GM12892 (cell line): ENCODE measurements around the gene GNAS.

Experiments
- POLR2A ChIP-seq: IDR thresholded peaks from 2 replicates; pipeline ENCODE4 v1.6.1; 2011; ENCODE audit warnings: low read depth, low read length, control low read depth
- POLR2AphosphoS5 ChIP-seq: IDR thresholded peaks from 2 replicates; pipeline ENCODE4 v1.6.1; 2011; ENCODE audit warnings: low read depth, low read length, control low read depth

GRCh38 chr20:58850693-58851174 lies 1.8 kb upstream of the GNAS start, which contains the start of gene GNAS-AS1:
- TF ChIP-seq POLR2A (no peak), POLR2AphosphoS5 (no peak)
